ENCODE measurements around the gene TMEFF2.
A peak's percentile ranks its signal among the peaks of the same experiment; 100 is the strongest.

DNA sequence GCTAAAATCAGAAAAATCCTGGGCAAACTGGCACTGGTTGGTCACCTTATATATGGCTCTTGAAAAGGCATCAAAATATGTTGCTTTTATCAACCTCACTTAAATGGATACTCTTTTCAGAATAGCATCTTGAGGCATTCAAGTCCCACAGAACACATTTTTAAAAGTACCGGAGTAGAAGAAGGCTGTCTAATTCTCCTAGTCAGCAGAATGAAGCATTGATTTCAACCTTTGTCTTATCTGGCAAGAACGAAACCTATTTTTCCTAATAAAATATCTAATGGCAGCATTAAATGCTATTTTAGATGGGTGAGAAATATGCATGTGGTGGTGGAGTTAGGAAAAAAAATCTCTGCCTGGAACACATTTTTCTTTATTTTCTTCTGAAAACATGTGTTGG lies 27.8 kb downstream of the TMEFF2 start:
- TF ChIP-seq, protein P1, sequence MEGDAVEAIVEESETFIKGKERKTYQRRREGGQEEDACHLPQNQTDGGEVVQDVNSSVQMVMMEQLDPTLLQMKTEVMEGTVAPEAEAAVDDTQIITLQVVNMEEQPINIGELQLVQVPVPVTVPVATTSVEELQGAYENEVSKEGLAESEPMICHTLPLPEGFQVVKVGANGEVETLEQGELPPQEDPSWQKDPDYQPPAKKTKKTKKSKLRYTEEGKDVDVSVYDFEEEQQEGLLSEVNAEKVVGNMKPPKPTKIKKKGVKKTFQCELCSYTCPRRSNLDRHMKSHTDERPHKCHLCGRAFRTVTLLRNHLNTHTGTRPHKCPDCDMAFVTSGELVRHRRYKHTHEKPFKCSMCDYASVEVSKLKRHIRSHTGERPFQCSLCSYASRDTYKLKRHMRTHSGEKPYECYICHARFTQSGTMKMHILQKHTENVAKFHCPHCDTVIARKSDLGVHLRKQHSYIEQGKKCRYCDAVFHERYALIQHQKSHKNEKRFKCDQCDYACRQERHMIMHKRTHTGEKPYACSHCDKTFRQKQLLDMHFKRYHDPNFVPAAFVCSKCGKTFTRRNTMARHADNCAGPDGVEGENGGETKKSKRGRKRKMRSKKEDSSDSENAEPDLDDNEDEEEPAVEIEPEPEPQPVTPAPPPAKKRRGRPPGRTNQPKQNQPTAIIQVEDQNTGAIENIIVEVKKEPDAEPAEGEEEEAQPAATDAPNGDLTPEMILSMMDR (conservative IDR thresholded peaks at IDR 0.05; ENCODE audit: low read depth, low read length): no peak
- TF ChIP-seq RFX5 (IDR thresholded peaks at IDR 0.05; ENCODE audit: low read depth, low read length): no peak
- TF ChIP-seq RAD21 (IDR thresholded peaks at IDR 0.05; ENCODE audit: low read length): no peak
- no peak for TF ChIP-seq POLR2A (IDR thresholded peaks at IDR 0.05; ENCODE audit: low read depth, low read length)
- TF ChIP-seq CHD1 (IDR thresholded peaks at IDR 0.05; ENCODE audit: low read depth, low read length): no peak
- peak; percentile 50 for TF ChIP-seq MAFK (IDR thresholded peaks at IDR 0.05; ENCODE audit: low read depth, low read length)
- TF ChIP-seq, protein P2, sequence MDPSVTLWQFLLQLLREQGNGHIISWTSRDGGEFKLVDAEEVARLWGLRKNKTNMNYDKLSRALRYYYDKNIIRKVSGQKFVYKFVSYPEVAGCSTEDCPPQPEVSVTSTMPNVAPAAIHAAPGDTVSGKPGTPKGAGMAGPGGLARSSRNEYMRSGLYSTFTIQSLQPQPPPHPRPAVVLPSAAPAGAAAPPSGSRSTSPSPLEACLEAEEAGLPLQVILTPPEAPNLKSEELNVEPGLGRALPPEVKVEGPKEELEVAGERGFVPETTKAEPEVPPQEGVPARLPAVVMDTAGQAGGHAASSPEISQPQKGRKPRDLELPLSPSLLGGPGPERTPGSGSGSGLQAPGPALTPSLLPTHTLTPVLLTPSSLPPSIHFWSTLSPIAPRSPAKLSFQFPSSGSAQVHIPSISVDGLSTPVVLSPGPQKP (IDR thresholded peaks at IDR 0.05; ENCODE audit: borderline replicate concordance, low read depth, low read length): no peak
- no peak for TF ChIP-seq RCOR1 (IDR thresholded peaks at IDR 0.05; ENCODE audit: insufficient replicate concordance, low read length)

All from IMR-90 (cell line).